ENCODE measurements around the gene SUCO. TPM values are rescaled to one million over a fixed set of nuclear protein-coding genes. Genes with fewer than 3 reads are reported as not detected.

The SUCO gene
- total RNA-seq, 2 donors from 2014 or later, result 62.2 TPM

GRCh38 chr1:172507741-172508140 lies 25.2 kb upstream of the SUCO start:
- no peaks in the 10 kb centered on the region for H3K36me3 Mint-ChIP-seq (ENCODE audit: low read depth)
- Histone ChIP-seq H3K9me3 (ENCODE audit: control insufficient read depth, low read length) (no peaks in the 10 kb centered on the region), H3K4me1 (ENCODE audit: control insufficient read depth, insufficient read depth, low read length) (no peaks in the 10 kb centered on the region), H3K27ac (ENCODE audit: low read depth, low read length) (no peak overlapping the region), H3K9ac (ENCODE audit: extremely low read depth, low read length, poor library complexity, severe bottlenecking) (no peak overlapping the region), H3K36me3 (ENCODE audit: control insufficient read depth, insufficient read depth, low read length) (no peaks in the 10 kb centered on the region), H3K4me3 (ENCODE audit: low read length) (no peak overlapping the region), H3K27me3 (ENCODE audit: control insufficient read depth, insufficient read depth, low read length, poor library complexity, severe bottlenecking) (no peaks in the 10 kb centered on the region)
- H3K27me3 Mint-ChIP-seq (ENCODE audit: insufficient read depth), result peaks cover 2% of the 10 kb centered on the region
- no peak for TF ChIP-seq CTCF (conservative IDR thresholded peaks at IDR 0.05)
- no peaks in the 10 kb centered on the region for H3K4me1 Mint-ChIP-seq
- H3K9me3 Mint-ChIP-seq, result no peaks in the 10 kb centered on the region
- H3K27ac Mint-ChIP-seq, result no peak overlapping the region
- H3K4me3 Mint-ChIP-seq, result no peak overlapping the region
- no peak for DNase-seq

GRCh38 chr1:172510479-172510878 lies 22.5 kb upstream of the SUCO start:
- H3K27ac Mint-ChIP-seq, result no peak overlapping the region
- no peaks in the 10 kb centered on the region for H3K4me1 ChIP-seq (ENCODE audit: control insufficient read depth, insufficient read depth, low read length)
- H3K9me3 ChIP-seq (ENCODE audit: control insufficient read depth, low read length), result no peaks in the 10 kb centered on the region
- no peaks in the 10 kb centered on the region for H3K36me3 ChIP-seq (ENCODE audit: control insufficient read depth, insufficient read depth, low read length)
- no peaks in the 10 kb centered on the region for H3K36me3 Mint-ChIP-seq (ENCODE audit: low read depth)
- H3K27me3 Mint-ChIP-seq (ENCODE audit: insufficient read depth), result peaks cover 2% of the 10 kb centered on the region
- no peak for DNase-seq
- WGBS, 2 experiments (ENCODE audit: insufficient coverage in 1 of 2, insufficient read length in 1 of 2), result 95% methylated on average over 3 of the region's 3 CpGs; no CpG with 5 or more reads in 1 of the 2 experiments
- TF ChIP-seq CTCF (conservative IDR thresholded peaks at IDR 0.05), result no peak
- no peak overlapping the region for H3K27ac ChIP-seq (ENCODE audit: low read depth, low read length)
- H3K4me3 ChIP-seq (ENCODE audit: low read length), result no peak overlapping the region
- no peak overlapping the region for H3K9ac ChIP-seq (ENCODE audit: extremely low read depth, low read length, poor library complexity, severe bottlenecking)
- H3K4me1 Mint-ChIP-seq, result no peaks in the 10 kb centered on the region
- peaks cover 5% of the 10 kb centered on the region for H3K9me3 Mint-ChIP-seq
- no peak overlapping the region for H3K4me3 Mint-ChIP-seq
- no peaks in the 10 kb centered on the region for H3K27me3 ChIP-seq (ENCODE audit: control insufficient read depth, insufficient read depth, low read length, poor library complexity, severe bottlenecking)

GRCh38 chr1:172512591-172512990 lies 20.4 kb upstream of the SUCO start:
- Mint-ChIP-seq H3K27ac (no peak overlapping the region), H3K36me3 (ENCODE audit: low read depth) (no peaks in the 10 kb centered on the region), H3K9me3 (peaks cover 5% of the 10 kb centered on the region), H3K27me3 (ENCODE audit: insufficient read depth) (peaks cover 2% of the 10 kb centered on the region), H3K4me1 (no peaks in the 10 kb centered on the region), H3K4me3 (no peak overlapping the region)
- DNase-seq, result no peak
- Histone ChIP-seq H3K27me3 (ENCODE audit: control insufficient read depth, insufficient read depth, low read length, poor library complexity, severe bottlenecking) (no peaks in the 10 kb centered on the region), H3K27ac (ENCODE audit: low read depth, low read length) (no peak overlapping the region), H3K4me3 (ENCODE audit: low read length) (no peak overlapping the region), H3K9me3 (ENCODE audit: control insufficient read depth, low read length) (no peaks in the 10 kb centered on the region), H3K36me3 (ENCODE audit: control insufficient read depth, insufficient read depth, low read length) (no peaks in the 10 kb centered on the region), H3K9ac (ENCODE audit: extremely low read depth, low read length, poor library complexity, severe bottlenecking) (no peak overlapping the region), H3K4me1 (ENCODE audit: control insufficient read depth, insufficient read depth, low read length) (no peaks in the 10 kb centered on the region)
- no peak for TF ChIP-seq CTCF (conservative IDR thresholded peaks at IDR 0.05)

Measured in endodermal cell (in vitro differentiated cells).